Fibroblast of mammary gland (primary cell): ENCODE measurements around the gene THOC1.
"Not testable (repeated sequence)": the region's sequence is repeated elsewhere in the genome, so short reads cannot be mapped to it uniquely, and the experiment has no call there.

Experiments
- DNase-seq: peaks from one replicate; pipeline ENCODE4 v3.0.0-alpha.2; 2010; ENCODE audit warnings: low read depth
- H3K4me3 ChIP-seq: 2 replicates; pipeline ENCODE4 v1.5.1; 2011; ENCODE audit warnings: low read depth, mild to moderate bottlenecking, low read length, moderate library complexity; ENCODE audit not compliant: control insufficient read depth
- TF ChIP-seq, protein P1 (sequence below): conservative IDR thresholded peaks from 2 replicates; pipeline ENCODE4 v1.5.1; 2011; ENCODE audit warnings: low read depth, low read length, inconsistent platforms; ENCODE audit not compliant: control insufficient read depth, insufficient read depth

Gene THOC1

GRCh38 chr18:295756-296490 is 28.1 kb upstream of the THOC1 start:
- no peak overlapping the region for H3K4me3 ChIP-seq
- DNase-seq = peak; percentile 52
- TF ChIP-seq, protein P1, sequence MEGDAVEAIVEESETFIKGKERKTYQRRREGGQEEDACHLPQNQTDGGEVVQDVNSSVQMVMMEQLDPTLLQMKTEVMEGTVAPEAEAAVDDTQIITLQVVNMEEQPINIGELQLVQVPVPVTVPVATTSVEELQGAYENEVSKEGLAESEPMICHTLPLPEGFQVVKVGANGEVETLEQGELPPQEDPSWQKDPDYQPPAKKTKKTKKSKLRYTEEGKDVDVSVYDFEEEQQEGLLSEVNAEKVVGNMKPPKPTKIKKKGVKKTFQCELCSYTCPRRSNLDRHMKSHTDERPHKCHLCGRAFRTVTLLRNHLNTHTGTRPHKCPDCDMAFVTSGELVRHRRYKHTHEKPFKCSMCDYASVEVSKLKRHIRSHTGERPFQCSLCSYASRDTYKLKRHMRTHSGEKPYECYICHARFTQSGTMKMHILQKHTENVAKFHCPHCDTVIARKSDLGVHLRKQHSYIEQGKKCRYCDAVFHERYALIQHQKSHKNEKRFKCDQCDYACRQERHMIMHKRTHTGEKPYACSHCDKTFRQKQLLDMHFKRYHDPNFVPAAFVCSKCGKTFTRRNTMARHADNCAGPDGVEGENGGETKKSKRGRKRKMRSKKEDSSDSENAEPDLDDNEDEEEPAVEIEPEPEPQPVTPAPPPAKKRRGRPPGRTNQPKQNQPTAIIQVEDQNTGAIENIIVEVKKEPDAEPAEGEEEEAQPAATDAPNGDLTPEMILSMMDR = no peak

DNA sequence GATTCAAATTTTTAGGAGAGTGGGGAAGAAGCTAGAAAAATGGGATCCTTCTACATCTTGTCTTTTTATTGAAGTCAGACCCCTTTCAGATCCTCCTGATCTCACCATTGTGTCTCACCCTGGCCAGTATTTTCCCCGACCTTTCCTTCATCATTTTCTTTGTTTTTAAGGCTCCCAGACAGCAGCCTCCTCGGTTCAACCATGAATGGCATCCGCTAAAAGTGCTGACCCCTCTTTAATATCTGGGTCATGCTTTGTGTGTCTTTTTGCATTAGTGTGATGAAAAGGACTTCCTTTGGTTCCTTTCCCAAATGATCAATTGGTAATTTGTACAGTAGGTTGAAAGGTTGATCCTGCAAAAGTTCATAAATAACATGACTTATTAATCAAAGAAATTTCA is 26.7 kb upstream of the THOC1 start:
- no peak for DNase-seq
- TF ChIP-seq, protein P1 = no peak
- H3K4me3 ChIP-seq = no peak overlapping the region

GRCh38 chr18:293536-293935 is 25.7 kb upstream of the THOC1 start:
- H3K4me3 ChIP-seq = no peak overlapping the region
- DNase-seq = peak; percentile 52
- TF ChIP-seq, protein P1 = peak; percentile 6

DNA sequence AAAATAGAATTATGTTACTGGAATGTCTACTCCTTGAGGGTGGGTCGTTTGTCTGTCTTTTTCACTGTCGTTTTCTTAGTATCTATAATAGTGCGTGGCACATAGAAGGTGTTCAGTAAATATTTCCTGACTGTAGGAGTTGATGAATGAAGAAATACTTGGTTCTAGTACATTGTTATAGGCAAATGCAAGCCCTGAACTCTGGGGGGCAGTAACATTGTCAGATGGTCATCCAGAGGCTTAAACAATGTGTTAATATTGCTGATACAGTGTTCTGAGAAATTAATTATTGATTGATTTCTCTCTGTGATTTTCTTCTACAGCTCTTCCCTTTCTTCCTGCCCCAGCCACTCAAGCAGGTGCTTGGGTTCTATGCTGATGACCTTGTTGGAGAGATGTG is 24.4 kb upstream of the THOC1 start:
- TF ChIP-seq, protein P1 = peak; percentile 48
- no peak overlapping the region for H3K4me3 ChIP-seq
- DNase-seq = peak; percentile 23

GRCh38 chr18:289970-290369 is 22.1 kb upstream of the THOC1 start:
- H3K4me3 ChIP-seq = not testable (repeated sequence)

GRCh38 chr18:289026-289425 is 21.2 kb upstream of the THOC1 start:
- no peak overlapping the region for H3K4me3 ChIP-seq
- TF ChIP-seq, protein P1 = no peak
- DNase-seq = no peak

More at GRCh38 chr18:289970-290369, 22.1 kb upstream of the THOC1 start:
- DNase-seq = not testable (repeated sequence)

DNA sequence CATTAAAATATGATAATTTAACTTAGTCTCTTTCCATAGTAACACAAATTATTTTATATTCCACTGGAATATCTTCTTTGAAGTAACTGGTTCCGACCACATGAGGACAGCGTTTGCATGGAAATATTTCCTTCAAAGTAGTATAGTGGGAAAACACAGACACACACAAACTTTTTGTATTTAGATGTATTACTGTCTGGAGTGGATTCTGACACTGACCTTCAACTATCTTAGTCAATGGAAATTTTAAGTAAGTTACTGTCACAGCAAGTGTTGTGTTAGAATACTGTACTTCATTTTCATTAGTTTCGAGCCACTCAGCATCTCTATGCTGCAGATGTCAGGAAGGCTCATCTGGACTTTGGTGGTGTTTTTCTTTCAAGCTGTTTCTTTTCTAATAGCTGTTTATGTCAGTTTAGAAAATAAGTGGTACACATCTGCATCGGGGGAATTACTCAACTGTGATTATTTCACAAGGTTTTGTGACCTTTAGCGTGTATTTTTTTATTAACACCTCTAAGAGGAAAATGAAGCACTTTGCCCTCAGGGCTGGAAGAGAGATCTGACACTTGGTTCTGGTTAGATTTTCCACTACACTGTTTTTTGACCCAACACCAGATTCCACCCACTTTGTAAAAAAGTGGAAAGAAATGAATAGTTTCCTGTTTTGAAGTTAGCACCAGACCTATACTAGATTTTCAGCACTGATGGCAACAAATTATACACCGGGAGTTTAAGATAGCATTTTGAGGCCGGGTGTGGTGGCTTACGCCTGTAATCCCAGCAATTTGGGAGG is 18.9 kb upstream of the THOC1 start:
- DNase-seq = peak; percentile 53
- no peak overlapping the region for H3K4me3 ChIP-seq
- TF ChIP-seq, protein P1 = peak; percentile 76
